Heart left ventricle (tissue), 16 donors: ENCODE results near the gene HMGXB4. TPM values are rescaled to one million over a fixed set of nuclear protein-coding genes. Genes with fewer than 3 reads are reported as not detected.
A peak's percentile ranks its signal among the peaks of the same experiment; 100 is the strongest.

Source experiments
- ATAC-seq, 4 donors: fragments of 200-7000 bp; cut with Tn5 transposase; one replicate each; pipeline ENCODE4 v1.9.1; 2020 to 2022; ENCODE audit warnings: moderate library complexity in 4 of 4, mild to moderate bottlenecking in 3 of 4, moderate number of reproducible peaks in 1 of 4
- DNase-seq, 5 donors: peaks; one replicate each; pipeline ENCODE4 v3.0.0-alpha.2; 2020
- H3K27ac ChIP-seq, 12 donors: fragments of 200-600 bp; sonication (generic) in 4 of 12; one replicate each; pipeline versions ENCODE4 v1.5.0 to v1.8.0; 2016 to 2022; ENCODE audit warnings: mild to moderate bottlenecking in 2 of 12
- H3K27me3 ChIP-seq, 9 donors: fragments of 200-600 bp; sonication (generic) in 2 of 9; one replicate each; pipeline versions ENCODE4 v1.5.1 to v1.8.0; 2016 to 2022; ENCODE audit warnings: mild to moderate bottlenecking in 3 of 9
- H3K36me3 ChIP-seq, 9 donors: fragments of 200-600 bp; sonication (generic) in 2 of 9; one replicate each; pipeline versions ENCODE4 v1.5.0 to v1.8.0; 2018 to 2022; ENCODE audit warnings: mild to moderate bottlenecking in 2 of 9
- H3K4me1 ChIP-seq, 12 donors: fragments of 200-600 bp; sonication (generic) in 4 of 12; one replicate each; pipeline versions ENCODE4 v1.5.0 to v1.8.0; 2016 to 2022; ENCODE audit warnings: mild to moderate bottlenecking in 3 of 12
- H3K4me3 ChIP-seq, 12 donors: fragments of 200-600 bp; sonication (generic) in 4 of 12; one replicate each; pipeline versions ENCODE4 v1.5.0 to v1.8.0; 2017 to 2022; ENCODE audit warnings: mild to moderate bottlenecking in 9 of 12, moderate library complexity in 4 of 12
- H3K9me3 ChIP-seq, 12 donors: fragments of 200-600 bp; sonication (generic) in 4 of 12; one replicate each; pipeline versions ENCODE4 v1.5.0 to v1.8.0; 2016 to 2022; ENCODE audit warnings: mild to moderate bottlenecking in 1 of 12
- CTCF ChIP-seq, 12 donors: fragments of 200-600 bp; sonication (generic) in 4 of 12; IDR thresholded peaks; one replicate each; pipeline versions ENCODE4 v1.5.0 to v1.8.0; 2018 to 2022; ENCODE audit warnings: antibody characterized with exemption in 12 of 12, mild to moderate bottlenecking in 5 of 12
- POLR2A ChIP-seq, 2 donors: fragments of 450-650 bp; IDR thresholded peaks; one replicate each; pipeline ENCODE4 v1.6.1; 2017; ENCODE audit warnings: antibody characterized with exemption in 2 of 2, mild to moderate bottlenecking in 2 of 2, moderate library complexity in 2 of 2
- WGBS, 4 donors: extraction: QIAGEN DNeasy Blood & Tissue Kit in 2 of 4; methylation state at CpG; one replicate each; pipeline versions ENCODE4 v1.1.5 to v1.1.7; 2013 to 2018; 5-methylcytosine and 5-hydroxymethylcytosine counted together
- intact Hi-C, 10 donors: fragments of 100-400 bp; cut with DNase I; formaldehyde crosslinking; loops; one replicate each; pipeline versions ENCODE4 v1.11.1 to v1.14.2; 2022
- polyA plus RNA-seq, 2 donors: library from polyadenylated mRNA; stranded (reverse); fragments of 200-250 nt; gene quantifications; one replicate each; pipeline ENCODE4 v1.2.3, GENCODE V29; 2013
- total RNA-seq, 9 donors: library from RNA; depleted of rRNA in 2 of 9; stranded (reverse); fragments of >200 nt in 2 of 9; fragmentation: NEBNext Ultra II Directional in 3 of 9; extraction: Animal tissue kit (Norgen Biotek cat#: 25700) in 3 of 9; gene quantifications; one replicate each; pipeline versions ENCODE4 v1.1.0 to v1.2.4, GENCODE V29; 2016 to 2023
- donor health status: ischemic (EF 13 %, LVEDD 7.1; RV severe dilation, severe dysfunction).
- donor health status: healthy with polysubstance abuse.
- donor health status: DM: no; HTN: yes; CAD: no.
- donor health status: DM: no; HTN: no; CAD: no.
- donor health status: ischemic (EF 25% LVEDD 6.9; RV normal size, moderate dysfunction).
- donor health status: ischemic (EF 25% LVEDD 5.7; RV mildly dilated, moderate dysfunction).
- donor health status: healthy.
- donor health status: DM: yes; HTN: yes; CAD: no.
- donor health status: ischemic (EF 35%, LVEDD 5.7; RV mildly dilated, moderate dysfunction).
- donor health status: nonischemic (EF 11% LVEDD 7.7; RV severe dilation, severe dysfunction).
- donor health status: DM: yes; HTN: yes; CAD: no.
- donor health status: PGD.
- donor health status: ischemic (EF 29% LVEDD 5.4; RV normal size, mild dysfunction).
- donor health status: nonischemic (EF 23%, LVEDD 6.1; RV moderate dilation, normal function).

Gene HMGXB4
- total and polyA plus RNA-seq, 11 donors, result 5.6 to 14.2 (median 8.0) TPM

- Histone ChIP-seq H3K36me3 (peaks cover 0 to 10% (median 2%) of the 10 kb centered on the region in 9 donors), H3K9me3 (no peaks in the 10 kb centered on the region), H3K27ac (peak overlapping the region; percentile 80 to 94 (median 88)), H3K27me3 (no peaks in the 10 kb centered on the region), H3K4me3 (no peak overlapping the region), H3K4me1 (peaks cover 0 to 82% (median 64%) of the 10 kb centered on the region in 12 donors)
- 63 to 74% (median 67%) methylated on average over 13 of the region's 13 CpGs for WGBS, 4 donors
- intact Hi-C loops, result no loop called here
- peak in 2 of 5 donors; percentile 57 to 63 for DNase-seq
- TF ChIP-seq POLR2A (IDR thresholded peaks at IDR 0.05) (peak in 1 of 2 donors; percentile 29), CTCF (IDR thresholded peaks at IDR 0.05) (no peak)
- peak in 3 of 4 donors; percentile 3 to 40 (median 16) for ATAC-seq
Measured at GRCh38 chr22:35312198-35313059, 55.1 kb downstream of the HMGXB4 start.

- Histone ChIP-seq H3K4me1 (peaks cover 0 to 71% (median 56%) of the 10 kb centered on the region in 12 donors), H3K36me3 (peaks cover 0 to 21% (median 12%) of the 10 kb centered on the region in 9 donors), H3K9me3 (no peaks in the 10 kb centered on the region), H3K27me3 (no peaks in the 10 kb centered on the region), H3K27ac (peak overlapping the region; percentile 80 to 94 (median 88)), H3K4me3 (peak overlapping the region in 2 of 12 donors; percentile 3 to 10)
- intact Hi-C loops, result no loop called here
- WGBS, 4 donors, result 22 to 33% (median 27%) methylated on average over 12 to 14 of the region's 14 CpGs
- DNase-seq, result peak in 4 of 5 donors; percentile 42 to 85 (median 64)
- ATAC-seq, result peak; percentile 46 to 59 (median 52)
- TF ChIP-seq CTCF (IDR thresholded peaks at IDR 0.05), result no peak
- no peak for TF ChIP-seq POLR2A (IDR thresholded peaks at IDR 0.05)
Measured at GRCh38 chr22:35313311-35314121, 56.2 kb downstream of the HMGXB4 start.

- ATAC-seq (peak; percentile 9 to 46 (median 32)), DNase-seq (peak in 2 of 5 donors; percentile 46 to 56)
- Histone ChIP-seq H3K4me1 (peaks cover 0 to 69% (median 56%) of the 10 kb centered on the region in 12 donors), H3K4me3 (peak overlapping the region in 2 of 12 donors; percentile 3 to 10), H3K27me3 (no peaks in the 10 kb centered on the region), H3K27ac (peak overlapping the region; percentile 80 to 94 (median 88)), H3K9me3 (no peaks in the 10 kb centered on the region), H3K36me3 (peaks cover 0 to 30% (median 21%) of the 10 kb centered on the region in 9 donors)
- peak in 1 of 2 donors; percentile 34 for TF ChIP-seq POLR2A (IDR thresholded peaks at IDR 0.05)
- no peak for TF ChIP-seq CTCF (IDR thresholded peaks at IDR 0.05)
- 59 to 69% (median 65%) methylated on average over 14 to 16 of the region's 16 CpGs for WGBS, 4 donors
- intact Hi-C loops, result no loop called here
Measured at GRCh38 chr22:35314161-35314942, 57.1 kb downstream of the HMGXB4 start.
